ENCODE data around the gene AHNAK.
"Not testable (repeated sequence)": the region's sequence is repeated elsewhere in the genome, so short reads cannot be mapped to it uniquely, and the experiment has no call there.

The AHNAK gene

DNA sequence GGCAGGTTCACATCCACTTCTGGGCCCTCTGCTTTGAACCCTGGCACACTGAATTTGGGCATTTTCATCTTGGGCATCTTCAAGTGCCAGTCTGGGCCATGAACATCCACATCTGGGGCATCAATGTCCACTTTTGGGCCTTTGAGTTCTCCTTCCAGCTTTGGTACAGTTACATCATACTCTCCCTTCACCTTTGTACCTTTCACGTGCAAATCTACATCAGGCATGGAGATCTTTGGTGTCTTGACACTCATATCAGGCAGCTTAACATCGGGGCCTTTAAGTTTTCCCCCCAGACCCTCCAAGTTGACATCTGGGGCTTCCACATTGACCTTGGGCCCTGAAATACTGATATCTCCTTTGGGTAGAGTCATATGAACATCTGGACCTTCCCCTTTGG, 14.5 kb downstream of the AHNAK start:
- no peak for DNase-seq

DNA sequence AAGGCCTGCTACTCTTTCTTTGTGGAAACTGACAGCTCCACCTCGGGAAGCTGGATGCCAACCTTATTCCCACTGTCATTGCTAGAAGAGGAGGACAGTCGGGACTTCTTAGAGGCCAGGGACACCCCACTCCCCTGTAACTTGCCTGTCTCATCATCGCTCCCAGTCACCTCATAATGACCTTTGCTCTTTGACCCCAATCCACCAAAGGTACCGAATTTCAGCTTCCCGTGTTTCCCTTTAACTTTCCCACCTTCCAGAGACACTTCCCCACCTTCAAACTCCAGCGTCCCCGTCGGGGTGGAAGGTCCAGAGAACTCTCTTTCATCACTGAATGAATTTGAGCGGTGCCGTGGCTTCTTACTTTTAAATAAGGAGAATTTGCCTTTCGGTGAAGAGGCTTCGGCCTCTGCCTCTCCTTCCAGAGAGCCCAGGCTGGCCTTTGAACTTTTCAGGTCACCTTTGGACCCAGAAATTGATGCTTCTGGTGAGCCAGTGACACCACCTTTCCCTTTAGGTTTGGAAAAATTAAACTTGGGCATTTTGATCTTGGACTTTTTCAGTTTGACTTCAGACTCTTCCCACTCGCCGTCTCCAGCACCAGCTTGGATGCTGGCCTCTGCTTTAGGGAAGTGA, 29.8 kb downstream of the AHNAK start:
- DNase-seq, result no peak

DNA sequence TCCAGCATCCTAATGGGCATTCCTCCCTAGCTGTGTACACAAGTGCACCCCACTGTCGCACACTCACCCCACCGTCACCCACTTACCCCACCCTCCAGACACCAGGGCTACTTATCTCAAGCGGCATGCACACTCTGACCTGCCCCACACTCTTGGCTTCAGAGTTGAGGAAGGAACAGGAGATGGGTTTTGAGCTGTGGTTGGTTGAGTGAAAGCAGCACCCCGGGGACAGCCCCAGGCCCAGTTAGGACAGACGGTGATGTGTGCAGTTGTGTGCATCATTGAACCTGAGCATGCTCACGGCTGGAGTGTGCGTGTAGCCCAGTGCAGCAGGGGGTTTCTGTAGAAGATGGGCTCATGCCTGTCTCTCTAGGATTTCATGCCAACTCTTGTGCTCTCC, 32.5 kb downstream of the AHNAK start:
- no peak for DNase-seq

DNA sequence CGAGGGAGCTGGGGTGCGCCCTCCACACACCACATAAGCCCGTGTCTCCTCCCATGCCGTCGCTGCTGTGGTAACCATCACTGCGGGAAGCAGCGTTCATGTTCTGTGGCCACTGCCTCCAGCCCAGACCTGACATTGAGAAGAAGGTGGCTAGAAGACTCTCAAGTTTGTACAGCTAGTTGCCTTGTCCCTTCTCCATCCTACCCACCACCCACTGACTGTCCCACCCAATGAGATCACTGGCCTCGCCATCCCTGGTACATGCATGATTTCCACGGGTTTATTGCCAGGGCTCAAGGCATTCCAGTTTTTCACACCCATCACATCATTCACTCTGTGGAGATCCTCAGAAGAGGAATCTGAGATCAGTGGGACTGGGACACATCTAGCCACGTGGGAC, 33.0 kb downstream of the AHNAK start:
- DNase-seq, result no peak

DNA sequence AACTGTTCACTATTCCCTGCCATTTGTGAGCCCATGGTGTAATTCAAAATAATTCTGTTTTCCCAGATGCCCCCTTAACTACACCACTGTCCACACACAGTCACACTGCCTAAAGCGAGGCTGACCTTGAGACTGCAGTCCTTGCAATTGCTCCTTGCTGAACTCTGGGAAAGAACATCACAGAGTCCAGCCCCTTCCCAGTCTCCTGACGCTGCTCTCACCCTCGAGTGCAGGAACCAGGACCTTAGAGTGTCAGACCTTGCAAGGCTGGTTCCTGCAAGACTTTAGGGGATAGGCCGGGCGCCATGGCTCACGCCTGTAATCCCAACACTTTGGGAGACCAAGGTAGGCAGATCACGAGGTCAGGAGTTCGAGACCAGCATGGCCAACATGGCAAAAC, 33.6 kb downstream of the AHNAK start:
- DNase-seq, result no peak

- DNase-seq, result no peak
Measured at GRCh38 chr11:62508336-62509058, 38.1 kb downstream of the AHNAK start.

GRCh38 chr11:62507125-62507422, 39.5 kb downstream of the AHNAK start:
- DNase-seq, result no peak

DNA sequence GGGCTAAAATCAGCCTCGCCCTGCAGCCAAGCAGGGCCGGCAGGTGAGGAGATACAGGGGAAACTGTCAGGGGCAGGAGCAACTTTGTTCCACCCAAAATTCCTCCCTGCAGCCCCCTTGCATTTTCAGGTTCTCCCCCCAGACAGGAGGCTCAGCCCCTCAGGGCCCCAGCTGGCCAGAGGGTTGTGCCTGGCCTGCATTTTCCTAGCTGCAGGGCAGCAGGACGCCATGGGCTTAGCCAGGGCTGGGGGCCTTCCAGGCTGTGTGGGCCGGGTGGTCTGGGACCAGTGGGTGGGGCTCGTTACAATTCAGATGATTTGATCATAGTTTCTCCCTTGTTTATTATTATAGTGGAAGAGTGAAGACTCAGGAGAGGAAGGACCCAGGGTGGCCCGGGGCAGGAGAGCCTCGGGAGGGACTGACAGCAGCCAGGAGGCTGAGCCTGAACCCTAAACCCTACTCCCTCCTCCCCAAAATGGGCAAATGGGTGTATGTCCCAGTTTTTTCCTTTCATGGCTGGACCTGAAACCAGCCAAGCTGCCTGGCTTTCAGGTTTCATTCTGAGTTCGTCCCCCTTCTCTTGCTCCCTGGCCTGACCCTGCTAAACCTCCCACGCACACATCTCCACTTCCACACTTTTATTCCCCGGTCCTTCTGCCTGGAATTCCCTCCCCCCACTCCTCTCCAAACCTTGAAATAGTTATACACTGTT, 40.0 kb downstream of the AHNAK start:
- no peak for DNase-seq

DNA sequence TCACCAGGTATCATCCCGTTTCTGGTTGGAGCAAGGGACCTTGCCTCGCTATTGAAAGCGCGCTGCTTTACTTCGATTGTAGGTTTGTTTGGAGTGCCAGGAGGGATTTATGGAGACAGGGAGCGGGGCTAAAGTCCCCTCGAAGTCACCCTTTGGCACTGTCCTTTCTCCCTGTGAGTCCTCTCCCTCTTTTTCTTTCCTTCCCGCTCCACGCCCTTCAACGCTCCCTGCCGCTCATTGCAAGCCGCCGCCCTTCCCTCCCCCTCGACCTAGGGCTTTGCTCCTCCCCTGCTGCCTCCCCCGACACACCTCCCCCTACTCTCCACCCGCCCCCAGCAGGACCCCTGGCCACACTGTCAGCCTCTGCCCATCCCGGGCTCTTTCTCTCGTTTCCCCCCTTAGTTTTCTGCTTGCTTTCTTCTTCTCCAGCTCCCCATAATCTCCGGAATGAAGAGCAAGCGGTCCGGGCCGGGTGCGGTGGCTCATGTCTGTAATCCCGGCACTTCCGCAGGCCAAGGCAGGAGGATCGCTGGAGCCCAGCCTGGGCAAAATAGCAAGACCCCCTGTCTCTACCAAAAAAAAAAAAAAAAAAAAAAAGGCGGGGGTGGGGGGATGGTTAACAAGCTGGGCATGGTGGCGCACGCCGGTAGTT, 41.0 kb downstream of the AHNAK start:
- no peak for DNase-seq

- no peak for DNase-seq
Measured at GRCh38 chr11:62505059-62505439, 41.6 kb downstream of the AHNAK start.

DNA sequence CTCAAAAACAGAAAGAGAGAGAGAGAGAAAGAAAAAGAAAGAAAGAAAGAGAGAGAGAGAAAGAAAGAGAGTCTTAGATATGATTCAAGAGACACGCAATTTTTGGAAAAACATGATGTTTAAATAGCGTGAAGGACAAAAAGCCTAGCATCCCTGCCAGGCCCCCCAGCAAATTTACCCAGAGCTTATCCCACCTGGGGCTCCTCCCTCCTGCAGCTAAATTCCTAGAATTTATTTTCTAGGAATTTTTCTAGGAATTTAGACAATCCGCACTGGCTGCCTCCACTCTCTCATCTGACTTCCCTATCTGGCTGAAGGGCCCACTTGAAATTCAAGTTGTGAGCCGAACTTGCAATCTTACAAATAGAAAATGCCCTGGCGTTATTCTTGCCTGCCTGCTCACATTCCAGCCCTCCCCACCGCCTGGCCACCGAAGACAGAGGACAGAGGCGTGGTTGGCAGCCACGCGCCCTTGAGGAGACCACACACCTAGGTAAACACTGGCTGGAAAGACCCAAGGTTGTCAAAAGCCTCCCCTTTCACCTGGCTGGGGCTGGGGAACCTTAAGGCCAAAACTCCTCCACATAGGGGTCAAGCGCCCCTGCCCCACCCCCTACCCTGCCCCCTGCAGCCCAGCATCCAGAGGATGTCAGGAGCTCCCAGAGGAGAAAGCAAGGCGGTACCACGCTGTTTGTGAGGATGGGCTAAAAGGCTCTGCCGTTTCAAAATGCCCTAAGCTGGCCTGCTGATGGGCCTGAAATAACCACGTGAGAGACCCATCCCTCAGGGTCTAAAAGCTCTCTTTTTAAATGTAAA, 42.2 kb downstream of the AHNAK start:
- no peak for DNase-seq

- no peak for DNase-seq
Measured at GRCh38 chr11:62502030-62502730, 44.4 kb downstream of the AHNAK start.

GRCh38 chr11:62501432-62501891, 45.1 kb downstream of the AHNAK start:
- DNase-seq, result no peak

GRCh38 chr11:62500650-62501030, 46.0 kb downstream of the AHNAK start:
- DNase-seq, result no peak

- DNase-seq, result no peak
Measured at GRCh38 chr11:62499944-62500649, 46.5 kb downstream of the AHNAK start.

- not testable (repeated sequence) for DNase-seq
Measured at GRCh38 chr11:62499311-62499943, 47.2 kb downstream of the AHNAK start.

- no peak for DNase-seq
Measured at GRCh38 chr11:62498492-62499286, 47.9 kb downstream of the AHNAK start.

DNA sequence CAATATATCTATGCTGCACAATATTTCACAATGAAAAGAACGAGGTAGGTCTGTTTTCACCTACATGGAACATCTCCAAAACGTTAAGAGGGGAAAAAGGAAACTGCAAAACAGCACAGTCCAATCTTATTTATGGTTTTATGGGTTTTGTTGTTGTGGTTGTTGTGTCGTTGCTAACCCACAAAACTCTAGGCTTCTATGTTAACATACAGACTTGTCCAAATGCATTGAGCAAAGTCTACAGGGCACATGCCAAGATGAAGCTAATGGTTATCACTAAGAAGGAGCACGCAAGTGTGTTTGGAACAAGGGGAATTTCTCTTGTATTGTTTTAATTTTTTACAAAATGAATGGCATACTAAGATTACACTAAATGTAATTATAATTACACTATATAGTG, 48.6 kb downstream of the AHNAK start:
- DNase-seq, result no peak

- no peak for DNase-seq
Measured at GRCh38 chr11:62497132-62497801, 49.3 kb downstream of the AHNAK start.

DNA sequence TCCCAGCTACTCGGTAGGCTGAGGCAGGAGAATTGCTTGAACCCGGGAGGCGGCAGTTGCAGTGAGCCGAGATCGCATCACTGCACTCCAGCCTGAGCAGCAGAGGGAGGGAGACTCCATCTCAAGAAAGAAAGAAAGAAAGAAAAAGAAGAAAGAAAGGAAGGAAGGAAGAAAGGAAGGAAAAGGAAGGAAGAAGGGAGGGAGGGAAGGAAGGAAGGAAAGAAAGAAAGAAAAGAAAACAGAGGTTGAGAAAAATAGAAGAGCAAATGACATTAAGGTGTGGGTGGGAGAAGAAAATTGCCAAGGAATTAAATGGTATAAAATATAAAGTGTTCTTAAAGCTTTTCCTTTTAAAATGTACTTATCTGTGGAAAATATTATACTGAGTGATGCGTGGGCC, 49.9 kb downstream of the AHNAK start:
- DNase-seq, result no peak
